Cardiac muscle cell (in vitro differentiated cells and primary cell): Measurements from ENCODE around the gene PGPEP1. TPM values are rescaled to one million over a fixed set of nuclear protein-coding genes. Genes with fewer than 3 reads are reported as not detected.
"Not testable (repeated sequence)": the region's sequence is repeated elsewhere in the genome, so short reads cannot be mapped to it uniquely, and the experiment has no call there.

Experiments
- DNase-seq, 2 donors: peaks; one replicate each; pipeline versions ENCODE4 v3.0.0 to v3.0.0-alpha.2; 2010 to 2017; ENCODE audit warnings: low read depth in 1 of 2, low spot score in 1 of 2
- H3K27ac ChIP-seq: fragments of 200-600 bp; sonication (generic); 2 replicates; pipeline ENCODE4 v1.5.1; 2016
- H3K27me3 ChIP-seq: fragments of 200-600 bp; sonication (generic); 2 replicates; pipeline ENCODE4 v1.6.0; 2016; ENCODE audit warnings: control low read depth
- H3K36me3 ChIP-seq: fragments of 200-600 bp; sonication (generic); 2 replicates; pipeline ENCODE4 v1.5.1; 2016; ENCODE audit warnings: control low read depth
- H3K4me1 ChIP-seq: fragments of 200-600 bp; sonication (generic); 2 replicates; pipeline ENCODE4 v1.8.1; 2017; ENCODE audit warnings: low read depth, mild to moderate bottlenecking, mixed run types
- H3K4me3 ChIP-seq: fragments of 200-600 bp; sonication (generic); 2 replicates; pipeline ENCODE4 v1.5.1; 2016; ENCODE audit warnings: mild to moderate bottlenecking
- H3K9me3 ChIP-seq: fragments of 200-600 bp; sonication (generic); 2 replicates; pipeline ENCODE4 v1.5.1; 2017; ENCODE audit warnings: low read depth, mild to moderate bottlenecking, control low read depth
- CTCF ChIP-seq: IDR thresholded peaks from 2 replicates; pipeline ENCODE4 v1.5.1; 2012; ENCODE audit warnings: low read depth, mild to moderate bottlenecking, low read length
- polyA plus RNA-seq: library from polyadenylated mRNA; unstranded; fragments of >200 nt; fragmentation: Nextera tagmentation; extraction: Ambion mirVana; gene quantifications from 2 replicates; pipeline ENCODE4 v1.2.1, GENCODE V29; 2016
- total RNA-seq: library from RNA; depleted of rRNA; stranded (reverse); fragments of >200 nt; gene quantifications from 2 replicates; pipeline ENCODE4 v1.2.3, GENCODE V29; 2016

PGPEP1 gene
- total and polyA plus RNA-seq, 2 experiments from 2014 or later, result 12.9 to 19.6 TPM

- no peak for TF ChIP-seq CTCF
- H3K27me3 ChIP-seq, result no peaks in the 10 kb centered on the region
- no peak for DNase-seq
- no peak overlapping the region for H3K4me3 ChIP-seq
- peaks cover 3% of the 10 kb centered on the region for H3K4me1 ChIP-seq
- no peaks in the 10 kb centered on the region for H3K9me3 ChIP-seq
- H3K36me3 ChIP-seq, result no peaks in the 10 kb centered on the region
- H3K27ac ChIP-seq, result no peak overlapping the region
These were observed 5.7 kb downstream of the PGPEP1 start for GRCh38 chr19:18346091-18346490.

GRCh38 chr19:18348171-18348570, 7.8 kb downstream of the PGPEP1 start:
- no peak for DNase-seq
- Histone ChIP-seq H3K9me3 (no peaks in the 10 kb centered on the region), H3K27me3 (no peaks in the 10 kb centered on the region), H3K27ac (no peak overlapping the region), H3K4me1 (no peaks in the 10 kb centered on the region), H3K36me3 (no peaks in the 10 kb centered on the region), H3K4me3 (no peak overlapping the region)
- no peak for TF ChIP-seq CTCF

GRCh38 chr19:18348818-18349339, 8.5 kb downstream of the PGPEP1 start:
- H3K27ac ChIP-seq, H3K4me3 ChIP-seq, DNase-seq, H3K27me3 ChIP-seq, H3K9me3 ChIP-seq, H3K4me1 ChIP-seq, H3K36me3 ChIP-seq: not testable (repeated sequence)

- Histone ChIP-seq H3K36me3 (no peaks in the 10 kb centered on the region), H3K4me1 (no peaks in the 10 kb centered on the region), H3K27me3 (no peaks in the 10 kb centered on the region), H3K27ac (no peak overlapping the region), H3K4me3 (no peak overlapping the region), H3K9me3 (no peaks in the 10 kb centered on the region)
- peak; percentile 43 to 76 for DNase-seq
- TF ChIP-seq CTCF, result peak; percentile 90
These were observed 9.2 kb downstream of the PGPEP1 start for GRCh38 chr19:18349524-18350128.

- no peak for TF ChIP-seq CTCF
- no peaks in the 10 kb centered on the region for H3K27me3 ChIP-seq
These were observed 10.1 kb downstream of the PGPEP1 start for GRCh38 chr19:18350490-18350889.

GRCh38 chr19:18351544-18351943, 11.1 kb downstream of the PGPEP1 start:
- Histone ChIP-seq H3K27me3 (no peaks in the 10 kb centered on the region), H3K4me1 (no peaks in the 10 kb centered on the region), H3K27ac (no peak overlapping the region), H3K9me3 (no peaks in the 10 kb centered on the region), H3K36me3 (peaks cover 4% of the 10 kb centered on the region), H3K4me3 (no peak overlapping the region)
- TF ChIP-seq CTCF, result no peak
- no peak for DNase-seq

More at GRCh38 chr19:18350490-18350889, 10.1 kb downstream of the PGPEP1 start:
- H3K27ac ChIP-seq, result no peak overlapping the region
- DNase-seq, result no peak
- no peaks in the 10 kb centered on the region for H3K9me3 ChIP-seq
- H3K4me3 ChIP-seq, result no peak overlapping the region
- no peaks in the 10 kb centered on the region for H3K36me3 ChIP-seq
- H3K4me1 ChIP-seq, result no peaks in the 10 kb centered on the region
